GM12801 (cell line): ENCODE measurements around the gene PTPN12.

Experiments
- TF ChIP-seq, protein P1 (sequence below): IDR thresholded peaks from one replicate; pipeline ENCODE4 v1.5.1; 2011; ENCODE audit warnings: control low read depth; ENCODE audit not compliant: insufficient read length; ENCODE audit errors: extremely low read depth

PTPN12 gene

DNA sequence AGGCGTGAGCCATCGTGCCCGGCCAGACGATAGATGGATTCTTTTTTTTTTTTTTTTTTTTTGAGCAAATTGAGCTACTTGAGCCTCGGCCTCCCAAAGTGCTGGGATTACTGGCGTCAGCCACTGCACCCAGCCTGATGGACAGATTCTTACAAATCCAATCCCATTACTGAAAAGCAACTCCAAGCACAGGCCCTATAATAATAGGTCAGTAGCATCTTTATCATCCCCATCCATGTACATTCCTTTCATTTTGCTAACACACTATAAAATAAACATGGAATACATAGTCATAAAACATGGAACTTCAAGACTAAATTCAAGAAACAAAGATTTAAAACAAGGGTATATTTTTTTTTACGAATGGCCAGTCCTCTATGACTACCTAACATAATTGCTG lies 143.2 kb downstream of the PTPN12 start:
- TF ChIP-seq, protein P1, sequence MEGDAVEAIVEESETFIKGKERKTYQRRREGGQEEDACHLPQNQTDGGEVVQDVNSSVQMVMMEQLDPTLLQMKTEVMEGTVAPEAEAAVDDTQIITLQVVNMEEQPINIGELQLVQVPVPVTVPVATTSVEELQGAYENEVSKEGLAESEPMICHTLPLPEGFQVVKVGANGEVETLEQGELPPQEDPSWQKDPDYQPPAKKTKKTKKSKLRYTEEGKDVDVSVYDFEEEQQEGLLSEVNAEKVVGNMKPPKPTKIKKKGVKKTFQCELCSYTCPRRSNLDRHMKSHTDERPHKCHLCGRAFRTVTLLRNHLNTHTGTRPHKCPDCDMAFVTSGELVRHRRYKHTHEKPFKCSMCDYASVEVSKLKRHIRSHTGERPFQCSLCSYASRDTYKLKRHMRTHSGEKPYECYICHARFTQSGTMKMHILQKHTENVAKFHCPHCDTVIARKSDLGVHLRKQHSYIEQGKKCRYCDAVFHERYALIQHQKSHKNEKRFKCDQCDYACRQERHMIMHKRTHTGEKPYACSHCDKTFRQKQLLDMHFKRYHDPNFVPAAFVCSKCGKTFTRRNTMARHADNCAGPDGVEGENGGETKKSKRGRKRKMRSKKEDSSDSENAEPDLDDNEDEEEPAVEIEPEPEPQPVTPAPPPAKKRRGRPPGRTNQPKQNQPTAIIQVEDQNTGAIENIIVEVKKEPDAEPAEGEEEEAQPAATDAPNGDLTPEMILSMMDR = no peak

DNA sequence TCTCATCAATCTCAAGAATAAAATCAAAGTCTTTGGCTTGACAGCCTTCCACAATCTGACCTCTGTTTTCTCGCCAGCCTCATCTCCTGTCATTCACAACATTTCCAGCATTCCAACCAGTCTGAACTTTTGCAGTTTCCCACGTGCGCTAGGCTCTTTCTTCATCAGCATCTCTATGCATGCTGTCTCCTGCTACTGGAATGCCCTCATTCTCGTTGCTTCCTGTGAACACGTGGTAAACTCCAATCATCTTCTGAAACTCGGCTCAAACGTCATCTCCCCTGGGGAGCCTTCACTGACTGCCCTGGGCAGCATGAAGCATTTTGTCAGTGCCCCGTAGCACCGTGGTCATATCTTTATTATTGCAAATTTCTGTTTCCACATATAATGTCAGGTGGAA lies 146.9 kb downstream of the PTPN12 start:
- TF ChIP-seq, protein P1 = no peak

DNA sequence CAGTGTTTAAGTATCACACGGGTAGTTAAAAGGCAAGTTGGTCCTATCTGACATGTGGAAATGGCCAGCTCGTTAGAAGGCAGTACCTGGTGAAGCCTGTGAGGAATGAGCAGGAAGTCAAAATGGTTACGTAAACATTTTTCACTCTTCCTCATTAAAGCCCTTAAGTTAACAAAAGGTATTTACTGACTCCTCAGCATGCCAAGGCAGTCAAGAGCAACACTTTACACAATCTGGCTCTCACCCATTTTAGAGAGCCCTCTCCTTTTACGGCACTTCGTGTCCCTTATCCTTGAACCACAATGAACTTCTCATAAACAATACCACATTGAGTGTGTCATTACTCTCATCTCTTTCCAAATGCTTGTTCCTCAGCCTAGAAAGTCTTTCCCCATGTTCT lies 148.1 kb downstream of the PTPN12 start:
- TF ChIP-seq, protein P1 = no peak

DNA sequence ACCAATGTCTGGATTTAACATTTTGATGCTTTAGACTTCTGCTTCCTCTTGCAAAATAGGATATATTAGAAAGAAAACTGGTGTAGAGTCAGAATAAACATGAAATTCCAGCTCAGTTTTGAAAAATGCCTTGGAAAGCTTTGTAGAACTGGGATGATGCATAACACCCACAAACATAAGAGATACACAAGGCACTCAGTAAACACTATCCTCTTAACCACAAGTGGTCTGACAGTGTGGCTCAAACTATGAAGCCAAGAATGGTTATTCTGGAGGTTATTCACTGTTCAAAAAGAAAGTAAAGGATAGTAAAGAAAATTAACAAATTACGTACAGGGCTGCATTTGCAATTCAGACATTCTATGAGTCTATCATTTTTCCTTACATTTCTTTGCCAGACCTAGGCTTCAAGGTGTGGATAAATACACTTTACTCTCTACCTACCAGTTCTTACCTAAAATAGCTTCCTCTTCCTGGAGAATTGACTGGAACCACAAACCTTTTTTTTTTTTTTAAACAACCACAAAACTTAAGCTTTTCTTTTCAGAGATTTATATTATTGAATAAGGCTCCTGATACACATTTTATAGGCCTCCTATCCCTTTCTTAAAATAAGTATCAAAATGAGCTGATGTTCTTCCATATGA lies 150.1 kb downstream of the PTPN12 start:
- TF ChIP-seq, protein P1 = no peak

DNA sequence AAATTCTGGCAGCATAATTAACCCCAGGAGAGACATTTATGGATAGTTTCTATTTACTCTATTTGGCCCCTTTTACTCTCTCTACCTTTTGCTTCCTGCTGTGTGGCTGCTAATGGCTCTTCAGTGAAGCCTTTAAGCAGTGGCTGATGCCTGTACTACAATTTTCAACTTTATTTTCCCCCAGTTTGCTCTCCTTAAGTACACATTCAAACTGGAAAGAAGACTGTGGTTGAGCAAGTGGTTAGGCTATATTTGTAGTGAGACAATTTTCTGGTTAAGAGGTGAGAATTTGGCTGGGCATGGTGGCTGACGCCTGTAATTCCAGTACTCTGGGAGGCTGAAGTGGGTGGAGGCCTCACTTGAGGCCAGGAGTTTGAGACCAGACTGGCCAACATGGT lies 150.7 kb downstream of the PTPN12 start:
- TF ChIP-seq, protein P1 = no peak
